NCI-H226 (cell line): ENCODE results near the gene LIM2.

Experiments used
- DNase-seq: peaks from one replicate; pipeline ENCODE4 v3.0.0-alpha.2; 2015

Gene LIM2

DNA sequence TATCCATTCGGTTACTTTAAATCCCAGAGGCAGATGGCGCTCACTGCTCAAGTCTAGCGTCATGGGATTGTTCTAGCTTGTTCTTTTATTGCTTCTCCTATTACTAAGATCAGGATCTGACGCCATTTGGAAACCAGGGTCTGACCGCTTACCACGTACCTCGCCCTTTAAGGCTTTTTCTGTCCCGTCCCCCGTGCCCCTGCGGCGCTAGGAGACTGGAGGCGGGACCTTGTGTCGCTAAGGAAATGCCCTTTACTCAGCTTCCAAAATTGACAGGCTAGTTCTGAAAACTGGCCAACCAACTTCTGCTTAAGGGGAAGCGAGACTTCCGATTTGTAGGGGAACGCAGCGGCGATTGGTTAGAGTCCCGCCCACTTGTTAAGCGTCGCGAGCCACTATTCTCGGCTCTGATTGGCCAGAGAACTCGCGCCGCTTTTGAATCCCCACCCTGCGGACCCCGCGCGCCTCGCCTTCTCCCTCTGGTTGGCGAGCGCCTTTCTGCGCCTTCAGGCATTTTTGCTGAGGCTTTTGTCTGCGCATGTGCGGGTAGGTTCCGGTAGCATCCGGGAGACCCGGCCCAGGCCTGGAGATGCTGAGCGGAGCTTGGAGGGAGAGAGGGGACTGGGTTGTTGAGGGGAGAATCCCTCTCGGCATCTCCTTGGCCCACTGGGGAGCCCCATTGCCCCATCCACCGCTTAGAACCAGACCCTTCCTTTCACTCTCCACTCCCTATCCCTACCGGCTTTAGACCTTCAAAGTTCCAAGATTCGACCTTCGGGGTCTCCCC is 6.5 kb upstream of the LIM2 start:
- peak; percentile 96 for DNase-seq

DNA sequence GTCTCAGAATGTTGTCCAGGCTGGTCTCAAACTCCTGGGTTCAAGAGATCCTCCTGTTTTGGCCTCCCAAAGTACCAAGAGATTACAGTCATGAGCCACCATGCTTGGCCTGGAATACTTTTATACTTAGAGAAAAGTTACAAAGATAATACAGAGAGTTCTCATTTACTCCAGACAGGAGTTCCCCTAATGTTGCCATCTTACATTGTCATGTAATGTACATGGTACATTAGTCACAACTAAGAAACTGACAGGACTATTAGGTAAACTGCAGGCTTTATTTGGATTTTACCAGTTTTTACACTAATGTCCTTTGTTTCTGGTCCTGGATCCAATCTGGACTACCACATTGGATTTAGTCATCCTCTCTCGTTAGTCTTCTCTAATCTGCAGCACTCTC is 4.9 kb upstream of the LIM2 start:
- DNase-seq, result no peak

DNA sequence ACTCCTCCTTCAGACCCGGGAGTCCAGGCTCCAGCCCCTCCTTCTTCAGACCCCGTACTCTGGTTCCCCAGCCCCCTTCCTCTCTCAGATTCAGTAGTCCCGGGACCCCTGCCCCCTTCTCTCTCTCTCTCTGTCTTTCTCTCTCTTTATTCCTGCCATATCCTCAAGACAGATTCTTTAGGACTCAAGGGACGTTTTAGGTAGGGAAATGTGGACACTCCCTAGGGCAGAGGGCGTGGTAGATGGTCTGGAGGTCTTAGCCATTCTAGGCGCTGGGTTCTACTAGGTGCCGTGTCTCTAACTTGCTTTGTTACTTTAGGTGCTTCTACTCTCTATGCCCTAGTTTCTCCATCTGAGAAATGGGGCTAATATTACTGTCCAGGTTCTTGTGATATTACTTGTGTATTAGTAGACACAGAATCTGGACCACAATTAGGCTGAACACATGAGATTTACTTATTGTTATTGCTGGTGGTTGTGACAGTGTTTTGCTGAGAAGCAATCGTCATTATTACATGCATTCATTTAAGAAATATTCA is 3.4 kb upstream of the LIM2 start:
- DNase-seq, result no peak

DNA sequence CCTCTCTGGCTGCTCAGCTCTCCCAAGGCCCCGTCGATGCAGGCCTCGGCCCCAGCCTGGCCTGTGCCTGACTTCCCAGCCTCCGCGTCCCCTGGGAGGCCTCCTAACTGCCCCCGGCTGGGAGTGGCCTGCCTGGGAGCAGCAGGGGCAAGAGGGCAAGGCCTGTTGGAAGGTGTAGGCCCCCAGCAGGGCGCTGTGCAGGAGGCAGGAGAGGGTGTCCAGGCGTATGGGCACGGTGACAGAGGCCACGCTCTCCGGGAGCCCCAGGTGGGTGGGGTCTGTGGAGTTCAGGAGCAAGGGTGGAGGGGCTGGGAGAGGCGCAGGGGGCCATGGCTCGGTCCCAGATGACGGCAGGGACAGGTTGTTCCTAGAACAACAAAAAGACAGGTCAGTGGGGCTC is 1.4 kb upstream of the LIM2 start:
- no peak for DNase-seq

DNA sequence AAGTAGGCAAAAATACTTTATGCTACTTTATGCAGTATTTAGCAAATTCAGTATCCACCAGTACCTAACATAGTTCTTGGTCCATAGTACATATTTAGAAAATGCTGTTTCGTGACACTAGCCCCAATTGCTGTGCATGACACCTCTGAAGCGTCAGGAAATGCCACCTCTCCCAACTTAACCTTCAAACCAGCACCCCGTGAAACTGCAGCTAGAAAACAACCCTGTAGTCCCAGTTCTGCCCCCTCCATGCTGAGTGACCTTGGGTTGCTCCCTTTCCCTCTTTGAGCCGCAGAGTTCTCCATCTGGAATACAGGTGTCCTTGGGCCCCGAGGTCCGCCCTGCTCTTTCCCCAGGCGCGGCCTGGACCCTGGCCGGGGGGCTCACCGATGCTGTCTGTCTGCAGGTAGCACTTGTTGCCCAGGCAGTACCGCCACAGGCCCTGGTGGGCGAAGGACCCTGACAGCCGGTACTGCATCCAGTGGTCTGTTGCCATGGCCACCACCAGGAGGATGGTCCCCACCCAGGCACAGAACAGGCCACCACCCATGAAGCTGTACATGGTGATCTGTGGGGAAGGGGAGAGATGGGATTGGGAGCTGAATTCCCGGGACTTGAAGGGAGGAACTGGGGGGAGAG is 773 bp downstream of the LIM2 start:
- no peak for DNase-seq

DNA sequence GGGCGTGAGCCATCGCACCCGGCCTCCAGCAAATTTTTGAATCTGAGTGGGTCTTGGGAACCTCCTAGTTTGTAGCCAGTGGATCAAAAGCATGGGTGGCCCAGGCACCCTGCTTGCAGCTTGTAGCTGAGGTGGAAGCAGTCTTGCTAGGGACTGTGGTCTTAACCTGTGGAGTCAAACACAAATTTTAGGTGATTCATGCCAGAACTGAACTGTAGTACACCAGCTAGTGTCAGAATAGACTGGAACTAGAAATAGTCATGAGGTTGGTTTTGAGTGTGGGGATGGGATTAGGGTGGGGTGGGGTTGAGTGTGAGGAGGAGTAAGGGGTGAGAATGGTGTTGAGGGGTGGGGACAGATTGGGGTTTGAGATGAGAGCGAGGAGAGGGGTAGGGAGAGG is 5.8 kb downstream of the LIM2 start:
- no peak for DNase-seq

DNA sequence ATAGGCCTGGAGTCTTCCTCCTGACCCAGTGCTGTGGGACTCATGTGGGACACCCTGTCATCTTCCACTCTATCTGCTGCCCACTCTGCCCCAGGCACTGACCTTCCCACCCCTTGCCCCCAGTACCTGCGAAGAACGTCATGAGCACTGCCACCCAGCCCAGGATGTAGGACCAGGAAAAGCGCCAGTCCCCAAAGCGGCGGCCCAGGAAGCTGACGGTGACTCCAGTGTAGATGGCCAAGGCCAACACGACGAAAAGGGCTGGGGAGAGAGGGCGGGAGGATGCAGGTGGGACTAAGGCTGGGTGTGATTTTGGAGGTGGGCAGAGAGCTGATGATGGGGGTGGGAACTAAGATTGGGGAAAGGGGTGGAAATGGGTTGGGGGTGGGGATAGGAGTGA is 7.4 kb downstream of the LIM2 start:
- no peak for DNase-seq

DNA sequence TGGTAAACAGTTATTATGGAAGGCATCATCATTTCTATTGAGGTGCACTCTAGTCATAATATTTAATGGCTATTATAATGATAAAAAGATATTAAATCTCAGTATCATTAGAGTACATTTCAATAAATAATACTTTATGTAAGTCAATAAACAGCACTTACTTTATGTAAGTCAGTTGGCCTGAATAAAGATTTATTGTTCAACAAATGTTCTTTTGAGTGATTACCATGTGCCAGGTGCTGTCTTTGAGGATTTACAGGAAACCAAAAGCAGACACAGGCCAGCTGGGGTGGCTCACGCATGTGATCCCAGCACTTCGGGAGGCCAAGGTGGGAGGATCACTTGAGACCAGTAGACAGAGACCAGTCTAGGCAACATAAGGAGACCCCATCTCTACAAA is 10.4 kb downstream of the LIM2 start:
- DNase-seq, result no peak

DNA sequence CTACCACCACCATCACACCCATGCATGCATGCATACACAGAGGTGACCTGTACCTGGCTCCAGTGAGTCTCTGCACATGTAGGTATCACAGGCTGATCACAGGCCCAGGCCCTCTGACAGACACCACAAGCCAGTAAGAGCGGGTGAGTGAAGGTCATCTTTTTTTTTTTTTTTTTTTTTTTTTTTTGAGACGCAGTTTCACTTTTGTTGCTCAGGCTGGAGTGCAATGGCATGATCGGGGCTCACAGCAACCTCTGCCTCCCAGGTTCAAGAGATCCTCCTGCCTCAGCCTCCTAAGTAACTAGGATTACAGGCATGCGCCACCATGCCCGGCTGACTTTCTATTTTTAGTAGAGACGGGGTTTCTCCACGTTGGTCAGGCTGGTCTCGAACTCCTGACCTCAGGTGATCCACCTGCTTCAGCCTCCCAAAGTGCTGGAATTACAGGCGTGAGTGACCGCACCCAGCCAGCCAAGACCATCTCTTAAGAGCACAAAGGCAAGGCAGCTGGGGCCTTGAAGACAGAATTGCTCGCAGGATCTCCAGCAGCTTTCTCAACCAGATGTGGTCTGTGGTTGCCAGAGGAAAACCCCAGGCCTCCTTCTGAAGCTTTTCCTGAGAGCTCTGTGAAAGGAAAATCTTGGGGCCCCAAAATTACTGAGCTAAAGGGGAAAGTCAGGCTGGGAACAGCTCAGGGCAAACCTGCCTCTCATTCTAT is 12.1 kb downstream of the LIM2 start:
- no peak for DNase-seq

DNA sequence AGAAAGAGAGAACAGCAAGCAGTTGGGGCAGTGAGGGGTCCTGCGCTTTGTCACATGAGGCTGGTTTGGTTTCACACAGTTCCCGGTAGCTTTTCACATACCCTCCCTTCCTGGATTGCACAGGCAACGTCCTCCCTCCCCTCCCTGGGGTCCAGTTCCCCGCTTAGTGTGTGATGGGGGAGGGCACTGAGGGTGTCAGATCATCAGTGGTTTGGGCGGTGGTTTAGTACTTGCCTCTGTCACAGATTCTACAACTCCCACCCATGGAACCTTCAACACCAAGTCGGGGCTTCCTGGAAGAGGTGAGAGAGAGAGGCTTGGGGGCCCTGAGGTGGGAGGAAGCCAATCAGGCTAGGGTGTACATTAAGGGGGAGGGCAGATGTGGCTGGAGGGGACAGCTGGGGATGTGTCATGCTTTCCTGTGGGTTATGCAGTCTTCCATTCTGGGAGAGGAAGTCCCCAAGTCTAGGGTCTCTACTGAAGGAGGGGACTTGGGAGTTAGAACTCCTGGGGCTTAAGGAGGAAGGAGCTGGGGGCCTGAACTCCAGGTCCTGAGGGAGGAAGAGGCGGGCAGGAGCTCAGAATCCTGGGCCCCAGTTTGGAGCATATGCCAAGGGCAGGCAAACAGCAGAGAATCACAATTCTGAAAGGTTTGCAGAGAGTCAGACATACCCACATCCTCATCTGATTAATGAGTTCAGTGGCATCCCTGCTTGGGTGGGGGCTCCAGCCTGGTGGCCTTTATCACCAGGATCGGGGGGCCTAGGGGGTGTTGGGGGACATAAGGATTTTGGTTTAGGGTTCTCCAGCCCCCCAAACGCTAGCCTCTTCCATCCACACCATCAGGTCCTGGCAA is 14.9 kb downstream of the LIM2 start, which contains the start of gene NKG7:
TSS of gene NKG7 (minus strand) at position 6 of the 856 bp plus-strand sequence. CDS start 119 bp downstream, outside the sequence.
- no peak for DNase-seq

DNA sequence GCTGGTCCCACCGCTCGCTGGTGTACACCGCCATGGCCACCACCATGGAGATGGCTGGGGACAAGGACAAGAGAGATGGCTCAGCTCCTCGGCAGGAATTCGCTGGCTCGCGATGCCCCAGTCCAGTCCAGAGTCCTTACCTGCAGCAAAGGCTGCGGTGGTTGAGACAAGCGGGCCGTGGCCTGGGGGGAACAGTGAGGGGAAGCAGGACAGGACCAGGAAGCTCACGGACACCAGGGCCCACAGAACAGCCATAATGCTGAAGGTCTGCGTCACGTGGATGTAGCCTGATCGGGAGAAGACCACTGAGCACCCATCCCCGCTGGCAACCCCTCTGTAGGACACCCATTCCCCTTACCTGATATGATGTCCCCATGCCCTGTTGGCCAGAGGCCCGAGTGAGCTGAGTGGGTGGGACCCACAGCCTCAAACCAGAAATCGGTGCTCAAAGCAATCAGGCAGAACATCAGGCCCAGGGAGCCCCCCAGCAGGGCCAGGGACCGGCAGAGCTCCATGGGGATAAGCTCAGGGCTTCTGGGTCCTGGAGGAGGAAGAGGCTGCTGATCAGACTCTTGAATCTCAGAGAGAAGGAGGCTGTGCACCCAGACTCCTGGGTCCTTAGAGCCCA is 15.6 kb downstream of the LIM2 start:
- DNase-seq, result no peak

DNA sequence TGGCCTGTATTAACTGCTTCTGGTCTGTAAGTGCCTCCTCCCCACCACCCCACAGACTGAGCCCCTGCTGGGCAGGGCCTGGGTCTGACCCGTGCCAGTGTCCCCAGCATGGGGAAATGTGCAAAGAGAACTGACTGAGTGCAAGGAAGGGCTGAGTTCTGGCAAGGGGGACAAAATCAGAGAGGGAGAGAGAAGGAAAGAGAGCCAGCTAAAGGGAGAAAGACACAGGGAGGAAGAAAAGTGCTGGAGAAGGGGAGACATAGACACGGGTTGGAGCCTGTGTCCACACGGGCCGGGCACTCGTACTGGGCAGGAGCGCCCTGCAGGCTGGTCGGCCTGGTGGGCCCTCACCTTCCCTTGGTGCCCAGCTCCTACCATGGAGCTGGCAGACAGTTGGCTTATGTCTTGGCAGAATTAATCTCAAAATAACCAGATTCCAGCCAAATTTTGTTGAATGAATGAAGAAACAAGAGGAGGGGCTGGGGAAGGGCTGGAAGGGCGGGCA is 16.5 kb downstream of the LIM2 start:
- DNase-seq, result no peak

DNA sequence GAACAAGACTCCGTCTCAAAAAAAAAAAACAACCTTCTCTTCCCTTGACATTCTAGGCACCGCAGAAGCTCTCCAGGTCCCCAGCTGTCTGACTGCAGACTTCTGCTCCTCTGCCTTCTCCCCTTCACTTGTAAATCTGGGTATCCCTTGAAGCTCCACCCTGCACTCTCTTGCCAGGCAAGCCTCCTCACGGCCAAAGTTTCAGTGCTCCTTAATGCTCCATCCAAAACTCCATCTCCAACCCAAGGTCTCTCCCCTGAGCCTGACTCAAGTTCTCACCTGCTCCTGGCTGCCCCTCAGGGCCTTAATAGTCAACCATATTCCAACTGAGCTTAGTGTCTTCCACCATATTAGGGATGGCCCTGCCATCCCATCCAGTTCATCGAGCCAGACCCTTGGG is 17.5 kb downstream of the LIM2 start:
- DNase-seq, result no peak

DNA sequence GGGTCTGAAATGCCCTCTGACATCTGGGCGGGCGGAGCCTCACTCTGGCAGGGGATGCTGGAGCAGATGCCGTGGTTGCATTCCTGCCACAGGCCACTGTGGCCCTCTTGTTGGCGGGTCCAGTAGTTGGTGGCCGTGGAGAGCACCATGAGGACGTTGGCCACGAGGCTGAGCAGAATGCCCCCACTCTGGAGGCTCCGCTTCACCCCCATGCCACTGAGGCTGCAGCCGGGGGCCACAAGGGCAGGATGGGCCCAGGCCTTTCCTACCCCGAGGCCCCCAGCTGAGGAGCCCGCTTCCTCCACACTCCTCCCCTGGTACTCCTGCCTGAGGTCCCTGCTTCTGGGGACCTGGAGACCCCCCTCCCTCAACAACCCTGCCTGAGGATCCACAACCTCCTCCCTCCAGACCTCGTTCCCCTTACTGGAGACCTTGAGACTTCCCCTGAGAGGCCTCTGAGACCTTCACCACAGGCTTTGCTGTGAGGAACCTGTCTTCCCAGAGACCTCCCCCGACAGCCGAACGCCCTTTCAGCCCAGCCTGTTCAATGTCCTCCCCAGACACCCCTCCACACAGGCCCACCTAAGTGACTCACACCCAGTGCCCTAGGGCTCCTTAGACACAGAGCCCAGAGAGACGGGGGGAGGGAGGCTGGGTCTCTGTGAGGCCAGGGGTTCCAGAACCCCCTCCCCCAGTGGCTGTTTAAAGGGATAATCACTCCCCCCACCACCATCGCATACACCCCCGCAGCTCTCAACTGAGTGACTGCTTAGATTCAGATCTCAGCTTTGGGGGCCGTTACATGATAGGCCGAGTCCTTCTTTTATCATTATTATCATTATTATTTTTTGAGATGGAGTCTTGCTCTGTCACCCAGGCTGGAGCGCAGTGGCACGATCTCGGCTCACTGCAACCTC is 19.1 kb downstream of the LIM2 start, which contains the start of gene CLDND2:
TSS of gene CLDND2 (minus strand) at position 638 of the 917 bp plus-strand sequence. CDS start at position 212, 426 bp downstream.
- DNase-seq, result no peak

DNA sequence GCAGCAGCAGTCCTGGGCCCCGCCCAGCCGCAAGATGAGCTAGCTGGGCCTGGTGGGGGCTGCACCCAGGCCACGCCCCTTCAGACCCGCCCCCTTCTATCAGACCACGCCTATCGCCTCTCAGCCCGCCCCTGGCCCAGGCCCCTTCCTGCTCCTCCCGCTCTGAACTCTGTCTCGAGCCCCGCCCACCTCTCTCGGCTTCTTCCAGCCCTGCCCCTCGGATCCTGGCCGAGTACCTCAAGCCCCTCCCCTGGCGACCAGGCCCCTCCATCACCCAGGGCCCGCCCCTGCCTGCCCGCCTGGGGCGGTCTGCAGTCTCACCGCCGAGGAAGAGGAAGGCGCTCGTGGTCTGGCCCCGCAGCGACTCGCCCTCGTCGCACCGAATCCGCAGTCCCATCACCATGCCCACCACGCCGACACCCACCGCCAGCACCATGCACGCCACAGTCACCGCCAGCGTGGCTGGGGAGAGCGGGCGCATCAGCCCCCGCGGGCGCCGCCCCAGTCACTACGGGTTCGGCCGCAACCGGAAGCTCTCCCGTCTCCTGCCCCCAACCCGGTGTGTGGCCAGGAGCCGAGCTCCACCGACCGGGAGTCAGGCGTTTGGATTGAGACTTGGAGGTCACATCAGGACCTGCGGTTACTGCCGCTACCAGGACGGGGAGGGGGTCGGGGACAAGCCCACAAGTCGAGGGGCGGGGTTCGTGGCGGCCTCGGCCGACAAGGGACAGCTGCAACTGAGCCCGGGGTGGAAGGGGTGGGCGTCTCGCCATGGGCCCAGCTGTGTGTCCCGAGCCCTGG is 20.0 kb downstream of the LIM2 start:
- DNase-seq, result peak; percentile 97

DNA sequence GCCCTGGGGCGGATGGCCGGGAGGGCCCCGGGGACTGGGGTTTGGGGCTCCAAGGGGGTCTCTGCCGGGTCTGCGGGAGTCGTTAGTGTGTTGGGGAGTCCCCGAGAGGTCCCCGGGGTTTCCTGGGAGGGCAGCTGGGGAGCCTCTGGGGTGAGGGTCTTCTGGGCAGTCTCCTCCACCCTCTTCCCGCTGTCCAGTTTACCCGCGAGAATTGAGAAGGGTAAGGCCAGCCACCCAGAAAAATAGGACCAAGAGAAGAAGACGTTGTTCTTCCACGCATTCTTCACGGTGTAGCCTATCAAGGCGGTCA is 20.6 kb downstream of the LIM2 start:
- no peak for DNase-seq

DNA sequence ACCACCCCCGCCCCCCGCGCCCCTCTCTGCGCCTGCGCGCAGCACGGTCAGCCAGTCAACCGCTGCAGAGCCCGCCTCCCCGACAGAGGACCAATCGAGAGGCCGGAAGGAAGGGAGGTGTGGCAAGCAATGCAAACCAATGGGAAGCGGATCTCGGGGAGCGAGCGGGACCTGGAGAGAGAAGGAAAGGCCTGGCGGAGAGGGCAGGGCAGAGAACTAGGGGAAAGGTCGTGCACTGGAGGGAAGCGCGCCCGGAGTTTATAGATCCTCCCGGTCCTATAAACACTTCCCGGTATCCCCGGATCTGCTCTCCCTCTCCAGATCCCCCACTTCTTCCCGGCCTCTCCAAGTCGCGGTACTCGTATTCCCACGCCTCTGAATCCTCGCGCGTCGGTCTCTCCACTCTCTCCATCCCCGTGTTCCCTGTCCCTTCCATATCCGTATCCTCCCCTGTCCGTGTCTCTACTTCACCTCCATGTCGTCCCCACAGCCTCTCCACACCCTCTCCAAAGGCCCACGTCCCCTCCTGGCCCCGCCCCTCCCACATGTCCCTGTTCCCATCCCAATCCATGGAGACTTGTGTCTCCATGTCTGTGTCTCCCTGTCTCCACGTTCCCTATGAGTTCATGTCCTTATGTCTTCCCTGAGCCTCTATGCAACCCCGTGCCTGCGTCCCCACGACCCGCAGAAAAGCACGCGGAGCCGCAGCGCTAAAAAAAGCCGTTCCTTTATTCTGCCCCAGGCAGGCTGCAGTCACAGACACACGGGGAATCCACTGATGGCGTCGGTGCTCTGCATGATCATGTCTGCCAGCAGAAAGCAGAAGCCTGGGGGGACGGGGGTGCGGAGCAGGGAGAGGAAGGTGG is 21.2 kb downstream of the LIM2 start:
- DNase-seq, result peak; percentile 99

DNA sequence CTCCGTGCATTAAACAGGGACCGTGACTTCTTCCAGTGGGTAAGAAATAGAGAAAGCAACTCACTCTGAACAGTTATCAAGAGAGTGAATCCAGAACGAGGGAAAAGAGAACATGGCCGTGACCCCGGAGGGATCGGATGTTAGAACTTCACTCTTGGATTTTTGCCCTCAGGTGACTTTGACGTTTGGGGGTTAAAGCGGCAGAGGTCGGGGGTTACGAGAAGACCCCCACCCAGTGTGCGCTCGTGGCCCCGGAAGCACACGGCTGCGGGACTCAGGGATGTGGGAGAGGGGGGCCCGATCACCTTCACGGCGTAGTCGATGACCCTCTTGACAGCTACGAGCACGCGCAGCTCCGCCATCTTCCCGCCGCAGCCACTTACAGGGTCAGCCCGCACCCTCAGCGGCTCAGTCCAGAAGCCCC is 21.8 kb downstream of the LIM2 start, which contains the start of gene ETFB:
TSS of gene ETFB (minus strand) at position 424 of the 424 bp plus-strand sequence. CDS start at position 362, 62 bp downstream.
- DNase-seq, result no peak
